Muscle of leg (tissue), 11 donors: ENCODE measurements around the gene C20orf204. TPM values are rescaled to one million over a fixed set of nuclear protein-coding genes. Genes with fewer than 3 reads are reported as not detected.

Source experiments
- DNase-seq: peaks from one replicate; pipeline ENCODE4 v3.0.0; 2013
- H3K27ac ChIP-seq: one replicate; pipeline ENCODE4 v1.5.1; 2013; ENCODE audit warnings: mild to moderate bottlenecking, low read length, control low read depth
- H3K27me3 ChIP-seq: one replicate; pipeline ENCODE4 v1.6.1; 2013; ENCODE audit warnings: low read length; ENCODE audit not compliant: control insufficient read depth, insufficient read depth
- H3K36me3 ChIP-seq: one replicate; pipeline ENCODE4 v1.6.1; 2013; ENCODE audit warnings: low read length; ENCODE audit not compliant: control insufficient read depth, insufficient read depth
- H3K4me1 ChIP-seq: one replicate; pipeline ENCODE4 v1.6.1; 2013; ENCODE audit warnings: low read length; ENCODE audit not compliant: control insufficient read depth, insufficient read depth
- H3K4me3 ChIP-seq: one replicate; pipeline ENCODE4 v1.5.1; 2013; ENCODE audit warnings: low read length, control low read depth
- H3K9me3 ChIP-seq: replicated peaks from 2 replicates; pipeline ENCODE4 v1.6.1; 2013; ENCODE audit warnings: low read depth, low read length; ENCODE audit not compliant: control insufficient read depth
- WGBS: methylation state at CpG from one replicate; pipeline ENCODE4 v1.1.5; 2013; ENCODE audit warnings: missing lambda C conversion rate; ENCODE audit not compliant: insufficient coverage; 5-methylcytosine and 5-hydroxymethylcytosine counted together
- polyA plus RNA-seq, 8 donors: library from polyadenylated mRNA; unstranded; fragments of 120-200 nt; gene quantifications; one replicate each; pipeline versions ENCODE4 v1.2.1 to v1.2.3, GENCODE V29; 2013; ENCODE audit warnings: inconsistent platforms in 1 of 8, low replicate concordance in 1 of 8; ENCODE audit not compliant: insufficient read length in 8 of 8, insufficient read depth in 1 of 8
- total RNA-seq: library from RNA; stranded (reverse); fragments of 120-200 nt; gene quantifications from one replicate; pipeline ENCODE4 v1.2.4, GENCODE V29; 2013

The C20orf204 gene
- total and polyA plus RNA-seq, 9 donors = 0.52 to 1.5 (median 0.91) TPM

DNA sequence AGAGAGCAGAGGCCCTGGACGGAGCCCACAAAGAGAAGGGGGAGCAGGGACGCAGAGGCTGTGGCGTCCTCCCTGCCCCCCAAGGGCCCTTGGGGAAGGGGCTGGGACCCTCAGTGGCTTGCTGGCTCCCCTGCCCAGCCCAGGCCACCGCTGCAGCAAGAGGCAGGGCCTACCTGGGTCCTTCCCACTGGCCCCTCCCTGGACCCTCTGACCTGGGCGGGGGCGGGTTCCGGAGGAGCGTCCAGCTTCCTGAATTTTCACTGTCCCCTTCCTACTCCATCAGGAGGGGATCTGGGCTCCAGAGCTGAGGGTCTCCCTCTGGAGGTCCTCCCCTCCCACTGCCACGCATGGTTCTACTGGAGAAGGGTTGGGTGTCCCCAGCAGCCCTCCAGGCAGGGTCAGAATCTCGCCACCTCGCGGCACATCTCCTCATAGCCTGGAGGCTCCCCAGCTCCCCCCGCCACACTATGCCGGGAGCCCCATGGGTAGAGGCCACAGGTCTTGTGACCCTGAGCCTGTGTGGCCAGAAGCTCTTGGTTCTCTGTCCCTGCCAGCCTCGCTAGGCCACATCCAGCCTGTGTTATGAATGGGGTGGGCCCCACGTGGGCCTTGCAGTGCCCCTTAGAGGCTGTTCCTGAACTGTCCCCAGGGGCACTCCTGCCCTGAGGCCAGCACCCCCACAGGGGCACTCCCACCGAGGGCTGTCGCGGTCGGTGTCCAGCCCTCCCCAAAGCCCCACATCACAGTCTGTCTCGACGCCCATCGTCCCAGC lies 14.5 kb downstream of the C20orf204 start:
- H3K4me1 ChIP-seq = peaks cover 38% of the 10 kb centered on the region
- 61% methylated on average over 17 of the region's 23 CpGs for WGBS

GRCh38 chr20:64051033-64051452 lies 15.1 kb downstream of the C20orf204 start:
- peaks cover 58% of the 10 kb centered on the region for H3K27me3 ChIP-seq
- no peak overlapping the region for H3K4me3 ChIP-seq
- DNase-seq = no peak
- 84% methylated on average over 6 of the region's 11 CpGs for WGBS
- H3K9me3 ChIP-seq = no peaks in the 10 kb centered on the region
- H3K27ac ChIP-seq = peak overlapping the region; percentile 74
- no peaks in the 10 kb centered on the region for H3K36me3 ChIP-seq
- H3K4me1 ChIP-seq = peaks cover 44% of the 10 kb centered on the region

More for the DNA sequence above, 14.5 kb downstream of the C20orf204 start:
- Histone ChIP-seq H3K4me3 (peak overlapping the region; percentile 24), H3K9me3 (no peaks in the 10 kb centered on the region), H3K36me3 (no peaks in the 10 kb centered on the region), H3K27me3 (peaks cover 64% of the 10 kb centered on the region), H3K27ac (peak overlapping the region; percentile 74)
- DNase-seq = no peak

DNA sequence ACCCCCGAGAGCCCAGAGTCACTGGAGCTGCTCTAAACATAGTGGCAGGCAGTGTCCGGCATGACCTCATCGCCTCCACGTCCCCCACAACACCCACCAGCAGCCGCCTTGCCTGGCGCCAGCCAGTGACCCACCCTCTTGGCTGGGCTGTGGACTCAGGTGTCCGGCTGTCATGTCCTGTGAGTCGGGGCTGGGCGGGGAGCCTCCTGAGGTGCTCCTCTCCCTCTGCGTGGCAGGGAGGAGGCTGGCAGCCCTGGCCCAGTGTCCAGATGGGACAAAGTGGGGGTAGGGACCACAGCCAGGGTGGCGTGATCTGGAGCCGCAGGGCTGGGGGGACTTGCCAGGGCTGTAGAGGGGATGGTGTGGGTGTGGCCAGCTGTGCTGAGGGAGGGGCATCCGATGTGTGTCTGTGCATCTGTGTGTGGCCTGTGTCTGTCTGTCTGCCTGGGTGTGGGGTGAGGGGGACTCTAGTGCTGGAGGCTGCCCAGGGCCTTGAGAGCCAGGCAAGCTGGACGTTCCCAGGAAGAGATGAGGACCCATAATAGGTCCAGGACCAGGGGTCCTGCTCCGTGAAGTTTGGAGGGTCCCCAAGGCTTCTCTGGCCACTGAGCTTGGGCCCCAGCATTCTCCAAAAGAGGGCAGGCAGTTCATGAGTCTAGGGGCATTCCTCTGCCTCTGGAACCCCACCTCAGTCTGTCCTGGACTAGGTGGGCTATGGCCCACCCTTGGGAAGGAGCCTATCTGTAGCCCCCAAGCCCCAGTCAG lies 15.8 kb downstream of the C20orf204 start:
- 78% methylated on average over 14 of the region's 15 CpGs for WGBS
- Histone ChIP-seq H3K27ac (peak overlapping the region; percentile 74), H3K4me1 (peaks cover 51% of the 10 kb centered on the region), H3K4me3 (no peak overlapping the region), H3K27me3 (peaks cover 54% of the 10 kb centered on the region), H3K9me3 (no peaks in the 10 kb centered on the region), H3K36me3 (no peaks in the 10 kb centered on the region)
- no peak for DNase-seq

DNA sequence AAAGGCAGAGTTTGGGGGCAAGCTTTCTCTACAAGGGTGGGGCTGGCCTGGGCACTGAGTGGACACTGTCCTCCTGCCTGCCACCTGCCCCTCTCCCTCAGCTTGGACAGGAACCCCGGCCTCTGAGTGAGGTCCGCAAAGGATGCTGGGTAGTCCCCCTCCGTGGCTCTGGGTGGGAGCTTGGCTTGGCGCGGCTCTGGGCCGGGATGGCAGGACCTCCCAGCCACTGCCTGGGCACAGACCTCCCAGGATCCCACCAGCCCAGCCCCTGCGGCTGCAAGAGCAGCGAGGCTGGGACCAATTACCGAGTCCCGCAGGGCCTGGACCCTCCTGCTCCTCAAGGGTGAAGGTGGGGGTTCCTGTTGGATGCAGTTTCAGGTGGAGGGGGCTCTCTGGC lies 16.3 kb downstream of the C20orf204 start:
- H3K36me3 ChIP-seq = no peaks in the 10 kb centered on the region
- H3K27ac ChIP-seq = peak overlapping the region; percentile 74
- 62% methylated on average over 3 of the region's 10 CpGs for WGBS
- no peak for DNase-seq
- no peak overlapping the region for H3K4me3 ChIP-seq
- peaks cover 50% of the 10 kb centered on the region for H3K27me3 ChIP-seq
- peaks cover 51% of the 10 kb centered on the region for H3K4me1 ChIP-seq
- H3K9me3 ChIP-seq = no peaks in the 10 kb centered on the region

DNA sequence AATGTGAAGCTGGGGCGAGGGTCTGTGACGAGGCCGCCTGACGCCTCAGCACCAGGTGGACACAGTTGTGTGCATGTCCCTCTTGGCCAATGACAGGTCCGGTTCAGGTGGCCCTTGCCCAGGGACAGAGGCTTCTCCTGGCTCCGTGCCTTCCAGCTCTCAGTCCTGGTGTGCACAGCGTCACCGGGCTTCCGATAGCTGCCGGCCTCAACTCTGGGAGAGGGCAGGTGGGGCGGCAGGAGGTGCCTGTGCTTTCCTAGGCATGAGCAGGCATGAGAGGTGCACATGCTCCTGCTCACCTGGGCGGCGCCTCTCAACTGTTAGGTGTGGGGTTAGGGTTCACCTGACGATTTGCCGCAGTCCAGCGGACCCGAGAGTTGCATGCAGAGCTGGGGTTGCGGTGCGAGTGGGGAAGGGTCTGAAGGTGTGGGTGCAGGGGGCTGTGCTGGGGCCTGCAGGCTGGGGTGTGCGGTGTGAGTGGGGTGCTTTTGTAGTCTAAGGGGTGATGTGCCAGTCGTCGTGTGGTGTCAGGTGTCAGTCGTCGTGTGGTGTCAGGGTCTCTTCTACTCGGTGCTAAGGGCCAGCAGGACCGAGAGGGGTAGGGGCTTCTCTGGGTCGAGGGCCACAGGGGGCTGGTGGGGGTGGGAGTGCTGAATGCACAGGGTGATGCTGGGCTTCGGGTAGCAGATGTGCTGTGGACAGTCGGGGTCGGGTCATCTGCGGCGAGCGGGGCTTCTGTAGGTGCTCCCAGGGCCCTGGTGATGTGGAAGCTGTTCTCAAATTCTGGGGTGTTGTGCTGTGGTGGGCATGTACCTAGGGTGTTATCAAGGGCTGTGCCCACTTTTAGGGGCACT lies 17.2 kb downstream of the C20orf204 start:
- peaks cover 48% of the 10 kb centered on the region for H3K27me3 ChIP-seq
- WGBS = 80% methylated on average over 32 of the region's 33 CpGs

DNA sequence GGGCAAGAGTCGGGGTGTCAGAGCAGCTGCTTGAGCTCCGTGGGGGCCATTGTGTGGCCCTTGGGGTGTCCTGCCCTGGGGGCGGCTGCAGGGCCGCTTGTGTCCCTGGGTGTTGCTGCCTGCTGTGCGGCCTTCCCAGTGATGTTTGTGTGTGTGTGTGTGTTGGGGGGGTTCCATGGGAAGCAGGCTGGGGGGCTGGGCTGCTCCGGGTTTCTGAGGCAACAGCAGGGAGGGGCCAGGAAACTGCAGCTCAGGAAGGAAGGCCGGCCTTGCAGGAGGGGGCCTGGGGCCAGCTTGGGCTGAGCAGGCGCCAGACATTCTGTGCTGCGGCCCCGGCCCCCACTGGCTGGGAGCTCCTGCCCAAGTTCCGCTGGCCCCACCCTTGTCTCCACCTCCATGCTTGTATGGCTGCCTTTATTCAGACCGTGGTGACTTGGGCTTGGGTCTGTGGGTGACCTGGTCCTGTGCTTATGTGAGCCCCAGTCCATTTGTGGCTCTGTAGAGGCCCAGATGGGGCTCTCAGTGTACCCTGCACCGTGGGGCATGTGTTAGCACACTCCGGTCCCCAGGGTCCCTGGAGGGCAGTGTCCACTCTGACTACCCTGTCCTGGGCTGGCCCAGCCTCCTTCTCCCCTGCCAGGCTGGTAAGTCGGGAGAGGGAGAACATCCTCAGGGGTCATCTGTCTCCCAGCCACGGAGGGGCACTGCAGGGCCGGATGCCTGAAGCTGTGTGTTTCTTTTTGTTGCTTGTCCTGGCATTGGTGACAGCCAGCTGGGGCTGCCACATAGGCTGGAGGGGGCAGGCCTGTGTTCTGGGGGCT lies 18.1 kb downstream of the C20orf204 start:
- peak overlapping the region; percentile 77 for H3K27ac ChIP-seq
- H3K36me3 ChIP-seq = no peaks in the 10 kb centered on the region
- no peak overlapping the region for H3K4me3 ChIP-seq
- peak; percentile 79 for DNase-seq
- no peaks in the 10 kb centered on the region for H3K9me3 ChIP-seq
- peaks cover 60% of the 10 kb centered on the region for H3K4me1 ChIP-seq
- WGBS = 24% methylated on average over 9 of the region's 17 CpGs
- peaks cover 50% of the 10 kb centered on the region for H3K27me3 ChIP-seq

More for the DNA sequence above, 17.2 kb downstream of the C20orf204 start:
- no peak for DNase-seq
- Histone ChIP-seq H3K27ac (peak overlapping the region; percentile 74), H3K36me3 (no peaks in the 10 kb centered on the region), H3K4me3 (no peak overlapping the region), H3K4me1 (peaks cover 60% of the 10 kb centered on the region), H3K9me3 (no peaks in the 10 kb centered on the region)

- no peaks in the 10 kb centered on the region for H3K36me3 ChIP-seq
- H3K27ac ChIP-seq = peak overlapping the region; percentile 74
- H3K4me3 ChIP-seq = no peak overlapping the region
- H3K9me3 ChIP-seq = no peaks in the 10 kb centered on the region
- WGBS = 63% methylated on average over 9 of the region's 9 CpGs
- H3K4me1 ChIP-seq = peaks cover 53% of the 10 kb centered on the region
- H3K27me3 ChIP-seq = peaks cover 41% of the 10 kb centered on the region
- DNase-seq = no peak
These were observed 19.5 kb downstream of the C20orf204 start for GRCh38 chr20:64055396-64055892.

- Histone ChIP-seq H3K4me3 (no peak overlapping the region), H3K9me3 (no peaks in the 10 kb centered on the region), H3K4me1 (peaks cover 49% of the 10 kb centered on the region), H3K27me3 (peaks cover 35% of the 10 kb centered on the region), H3K27ac (peak overlapping the region; percentile 74), H3K36me3 (no peaks in the 10 kb centered on the region)
- peak; percentile 49 for DNase-seq
- 45% methylated on average over 17 of the region's 22 CpGs for WGBS
These were observed 20.1 kb downstream of the C20orf204 start for GRCh38 chr20:64055893-64056638.

- H3K4me3 ChIP-seq = no peak overlapping the region
- no peak for DNase-seq
- no peaks in the 10 kb centered on the region for H3K36me3 ChIP-seq
- 38% methylated on average over 5 of the region's 7 CpGs for WGBS
- peaks cover 47% of the 10 kb centered on the region for H3K4me1 ChIP-seq
- no peaks in the 10 kb centered on the region for H3K9me3 ChIP-seq
- peaks cover 30% of the 10 kb centered on the region for H3K27me3 ChIP-seq
- peak overlapping the region; percentile 67 for H3K27ac ChIP-seq
These were observed 20.6 kb downstream of the C20orf204 start for GRCh38 chr20:64056639-64056888.
